Measurements from ENCODE around the gene OFD1. TPM values are rescaled to one million over a fixed set of nuclear protein-coding genes. Genes with fewer than 3 reads are reported as not detected.
A peak's percentile ranks its signal among the peaks of the same experiment; 100 is the strongest.

Gene OFD1
- total RNA-seq, 6 experiments from 2014 or later = 6.5 to 12.4 (median 10.5) TPM

DNA sequence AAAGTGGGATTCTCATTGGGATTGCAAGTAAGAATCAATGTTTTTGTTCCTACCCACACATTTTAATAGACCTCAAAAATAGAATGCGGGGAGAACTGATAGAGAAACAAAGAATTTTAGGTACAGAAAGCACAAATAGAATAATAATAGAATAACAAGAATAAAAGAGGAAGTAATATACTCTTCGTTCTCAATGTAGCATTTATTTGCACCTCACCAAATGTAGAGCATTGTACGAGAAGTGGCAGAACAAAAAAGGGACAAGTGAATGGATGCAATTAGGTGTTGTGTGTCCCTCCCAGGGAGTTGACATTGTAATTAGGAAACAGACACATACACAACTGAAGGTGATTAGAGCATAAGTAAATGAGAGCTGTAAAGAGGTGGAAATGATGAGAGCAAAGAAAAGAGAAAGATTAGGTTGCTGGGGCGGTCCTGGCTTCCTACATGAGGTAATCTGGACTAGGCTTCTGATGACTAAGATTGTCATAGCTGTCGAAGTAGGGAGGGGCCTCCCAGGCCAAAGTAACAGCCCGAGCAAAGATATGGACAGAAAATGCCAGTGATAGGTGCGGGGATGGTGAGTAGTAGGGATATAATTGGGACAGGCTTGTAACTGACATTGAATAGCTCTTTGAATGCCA lies 35.2 kb upstream of the OFD1 start:
- DNase-seq (no peak), ATAC-seq (peak in 1 of 4 donors; percentile 46)
- no peaks in the 10 kb centered on the region for H3K4me1 ChIP-seq
- H3K36me3 ChIP-seq = peaks cover 0 to 5% (median 0%) of the 10 kb centered on the region in 4 donors
- H3K4me3 ChIP-seq = no peak overlapping the region
- intact Hi-C loops (cut with DNase I) = no loop called here
- 65% methylated on average over 7 of the region's 7 CpGs for WGBS (ENCODE audit: insufficient coverage, low coverage, low lambda C conversion rate, missing lambda C conversion rate)
- no peaks in the 10 kb centered on the region for H3K9me3 ChIP-seq
- no peak overlapping the region for H3K27ac ChIP-seq
- H3K27me3 ChIP-seq = no peaks in the 10 kb centered on the region
- TF ChIP-seq CTCF (IDR thresholded peaks at IDR 0.05) = no peak
- TF ChIP-seq POLR2A (IDR thresholded peaks at IDR 0.05) = no peak

GRCh38 chrX:13700380-13700779 lies 34.2 kb upstream of the OFD1 start:
- no peak for TF ChIP-seq POLR2A (IDR thresholded peaks at IDR 0.05)
- Histone ChIP-seq H3K27me3 (no peaks in the 10 kb centered on the region), H3K27ac (no peak overlapping the region), H3K9me3 (no peaks in the 10 kb centered on the region), H3K4me3 (no peak overlapping the region), H3K36me3 (peaks cover 0 to 6% (median 0%) of the 10 kb centered on the region in 4 donors), H3K4me1 (no peaks in the 10 kb centered on the region)
- WGBS (ENCODE audit: insufficient coverage, low coverage, low lambda C conversion rate, missing lambda C conversion rate) = 61% methylated on average over 4 of the region's 4 CpGs
- ATAC-seq (no peak), DNase-seq (no peak)
- intact Hi-C loops (cut with DNase I) = no loop called here

DNA sequence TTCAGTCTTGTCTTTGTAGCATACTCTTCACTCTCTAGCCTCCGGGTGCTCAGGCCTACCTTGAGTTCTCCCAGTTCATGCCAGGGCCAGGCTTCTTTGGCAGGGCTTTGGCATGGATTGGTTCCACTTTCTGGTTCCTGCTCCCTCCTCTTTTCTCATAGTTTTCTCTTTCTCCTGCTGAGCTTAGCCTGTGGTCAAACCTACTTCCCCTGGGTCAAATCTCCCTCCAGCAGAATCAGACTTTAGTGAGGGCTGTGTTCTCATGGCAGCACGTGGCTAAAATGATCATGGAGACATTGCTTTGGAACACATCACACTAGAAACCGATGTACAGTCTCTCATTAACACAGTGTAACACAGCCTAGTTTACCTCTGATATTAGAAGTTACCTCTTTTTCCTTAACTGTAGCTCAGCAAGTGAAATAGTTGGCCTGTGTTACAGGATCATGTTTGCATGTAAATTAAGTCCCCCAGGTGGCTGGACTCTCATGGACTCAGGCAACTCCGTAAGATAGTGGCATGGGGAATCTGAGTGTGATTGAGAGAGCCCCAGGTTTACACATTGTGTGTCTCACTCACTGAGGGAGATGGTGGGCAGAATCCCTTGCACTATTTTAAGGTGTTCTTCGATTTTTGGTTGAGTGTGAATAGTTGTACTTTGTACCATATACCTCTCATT lies 32.3 kb upstream of the OFD1 start:
- Histone ChIP-seq H3K36me3 (peaks cover 0 to 6% (median 0%) of the 10 kb centered on the region in 4 donors), H3K4me3 (no peak overlapping the region), H3K4me1 (no peaks in the 10 kb centered on the region), H3K9me3 (no peaks in the 10 kb centered on the region), H3K27me3 (no peaks in the 10 kb centered on the region), H3K27ac (no peak overlapping the region)
- intact Hi-C loops (cut with DNase I) = no loop called here
- ATAC-seq (peak in 1 of 4 donors; percentile 15), DNase-seq (no peak)
- WGBS (ENCODE audit: insufficient coverage, low coverage, low lambda C conversion rate, missing lambda C conversion rate) = 66% methylated on average over 5 of the region's 5 CpGs
- TF ChIP-seq CTCF (IDR thresholded peaks at IDR 0.05) = no peak
- no peak for TF ChIP-seq POLR2A (IDR thresholded peaks at IDR 0.05)

- WGBS (ENCODE audit: insufficient coverage, low coverage, low lambda C conversion rate, missing lambda C conversion rate) = 74% methylated on average over 3 of the region's 3 CpGs
- TF ChIP-seq CTCF (IDR thresholded peaks at IDR 0.05) = no peak
- ATAC-seq = no peak
Observed at GRCh38 chrX:13703135-13703534, 31.4 kb upstream of the OFD1 start.

DNA sequence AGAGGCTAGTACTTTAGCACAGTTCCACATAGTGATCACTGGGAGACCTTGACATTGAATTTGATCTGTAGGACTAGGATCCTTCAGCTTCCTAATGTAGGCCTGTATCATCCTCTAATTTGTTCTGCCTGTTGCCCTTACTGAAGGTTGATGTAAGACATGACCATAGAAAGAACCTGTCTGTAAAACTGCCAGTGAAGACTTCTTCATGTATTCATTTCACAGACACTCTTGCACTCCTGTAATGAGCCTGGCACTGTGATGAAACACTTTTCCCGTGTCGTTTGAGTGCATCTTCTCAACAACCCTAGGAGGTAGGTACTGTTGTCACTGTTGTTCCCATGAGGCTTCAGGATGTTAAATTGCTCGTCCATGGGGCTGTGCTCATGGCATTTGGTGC lies 31.0 kb upstream of the OFD1 start:
- TF ChIP-seq POLR2A (IDR thresholded peaks at IDR 0.05) (no peak), CTCF (IDR thresholded peaks at IDR 0.05) (no peak)
- DNase-seq = no peak
- no peaks in the 10 kb centered on the region for H3K4me1 ChIP-seq
- peaks cover 0 to 6% (median 0%) of the 10 kb centered on the region in 4 donors for H3K36me3 ChIP-seq
- no peak for ATAC-seq
- no peak overlapping the region for H3K4me3 ChIP-seq
- no peaks in the 10 kb centered on the region for H3K9me3 ChIP-seq
- intact Hi-C loops (cut with DNase I) = no loop called here
- H3K27me3 ChIP-seq = no peaks in the 10 kb centered on the region
- WGBS (ENCODE audit: insufficient coverage, low coverage, low lambda C conversion rate, missing lambda C conversion rate) = 71% methylated on average over 3 of the region's 3 CpGs
- H3K27ac ChIP-seq = no peak overlapping the region

More at GRCh38 chrX:13703135-13703534, 31.4 kb upstream of the OFD1 start:
- no peak for DNase-seq
- no peaks in the 10 kb centered on the region for H3K4me1 ChIP-seq
- peaks cover 0 to 6% (median 0%) of the 10 kb centered on the region in 4 donors for H3K36me3 ChIP-seq
- intact Hi-C loops (cut with DNase I) = no loop called here
- H3K27me3 ChIP-seq = no peaks in the 10 kb centered on the region
- no peak overlapping the region for H3K4me3 ChIP-seq
- no peaks in the 10 kb centered on the region for H3K9me3 ChIP-seq
- H3K27ac ChIP-seq = no peak overlapping the region

Measured in right lobe of liver (tissue), 6 donors.